OCI-LY3 (cell line): ENCODE measurements around the gene CATSPER4.

ENCODE experiments used
- CTCF ChIP-seq: fragments of 200-600, 300-600 bp; sonication (generic); IDR thresholded peaks from 2 replicates; pipeline ENCODE4 v1.5.1; 2014; ENCODE audit warnings: antibody characterized with exemption, low read length, low read depth
- EZH2phosphoT487 ChIP-seq: fragments of 200-600 bp; shearing (Covaris generic); IDR thresholded peaks from 2 replicates; pipeline ENCODE4 v1.6.1; 2018; ENCODE audit warnings: antibody characterized with exemption, mixed run types, low read depth

GRCh38 chr1:26220199-26220912 lies 30.0 kb downstream of the CATSPER4 start:
- TF ChIP-seq CTCF (no peak), EZH2phosphoT487 (no peak)
